Adipose tissue (tissue), 3 donors: Measurements from ENCODE around the gene WIPF2. TPM values are rescaled to one million over a fixed set of nuclear protein-coding genes. Genes with fewer than 3 reads are reported as not detected.

ENCODE experiments used
- H3K27ac ChIP-seq: one replicate; pipeline ENCODE4 v1.5.1; 2013; ENCODE audit warnings: low read depth, low read length
- WGBS, 3 donors: extraction: QIAGEN DNeasy Blood & Tissue Kit; methylation state at CpG; one replicate each; pipeline ENCODE4 v1.1.7; 2013; 5-methylcytosine and 5-hydroxymethylcytosine counted together
- polyA plus RNA-seq, 3 donors: library from polyadenylated mRNA; stranded (reverse); fragments of 200-250 nt; gene quantifications; one replicate each; pipeline ENCODE4 v1.2.3, GENCODE V29; 2013
- donor health status: healthy with polysubstance abuse.
- donor health status: Bipolar disorder and iron deficiency.
- donor health status: healthy.

WIPF2 gene, protein sequence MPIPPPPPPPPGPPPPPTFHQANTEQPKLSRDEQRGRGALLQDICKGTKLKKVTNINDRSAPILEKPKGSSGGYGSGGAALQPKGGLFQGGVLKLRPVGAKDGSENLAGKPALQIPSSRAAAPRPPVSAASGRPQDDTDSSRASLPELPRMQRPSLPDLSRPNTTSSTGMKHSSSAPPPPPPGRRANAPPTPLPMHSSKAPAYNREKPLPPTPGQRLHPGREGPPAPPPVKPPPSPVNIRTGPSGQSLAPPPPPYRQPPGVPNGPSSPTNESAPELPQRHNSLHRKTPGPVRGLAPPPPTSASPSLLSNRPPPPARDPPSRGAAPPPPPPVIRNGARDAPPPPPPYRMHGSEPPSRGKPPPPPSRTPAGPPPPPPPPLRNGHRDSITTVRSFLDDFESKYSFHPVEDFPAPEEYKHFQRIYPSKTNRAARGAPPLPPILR
- 1 to 10 TPM; 6.3 to 9.0 (median 8.0) TPM for polyA plus RNA-seq

DNA sequence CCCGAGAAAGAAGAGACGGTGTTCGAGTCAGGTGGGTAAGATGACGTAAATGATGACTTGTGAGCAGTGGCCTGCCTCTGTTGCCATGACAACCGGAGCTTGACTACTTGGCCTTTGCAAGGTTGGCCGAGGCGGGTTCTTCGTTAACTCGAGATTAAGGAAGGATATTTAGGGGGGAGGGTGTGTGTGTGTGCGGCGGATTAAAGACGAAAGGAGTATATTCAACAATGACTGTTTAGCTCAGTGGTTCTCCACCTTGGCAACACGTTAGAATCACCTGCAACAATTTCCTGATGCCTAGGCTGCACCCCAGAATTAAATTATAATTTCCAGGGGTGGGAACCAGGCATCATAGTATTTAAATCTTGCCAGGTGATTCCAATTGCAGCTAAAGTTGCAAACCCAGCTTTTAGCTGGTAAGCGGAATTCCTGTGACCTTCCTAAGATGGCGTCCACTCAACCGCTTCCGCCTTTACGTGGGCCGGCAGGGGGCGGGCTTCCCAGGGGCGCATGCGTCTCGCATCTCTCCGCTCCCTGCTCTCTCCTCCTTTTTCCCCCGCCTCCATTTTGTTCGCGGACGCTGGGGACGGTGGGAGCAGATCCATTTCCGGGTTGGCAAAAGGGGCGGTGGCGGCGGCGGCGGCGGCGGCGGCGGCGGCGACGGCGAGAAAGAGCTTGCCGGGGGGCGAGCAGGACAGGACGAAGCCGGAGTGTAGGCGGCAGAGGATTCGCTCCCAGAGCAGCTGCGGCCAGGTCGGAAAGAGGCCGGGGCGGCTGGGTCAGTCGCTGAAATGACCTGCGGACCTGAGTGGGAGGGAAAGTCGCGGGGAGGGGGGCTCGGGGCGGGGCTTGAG is at the start of gene WIPF2:
Gene WIPF2, plus strand, starts transcription at position 565 of the 854 bp plus-strand sequence. CDS start 37,156 bp downstream, outside the sequence.
- no peak within 1 kb of the TSS for H3K27ac ChIP-seq
- 1 to 2% (median 1%) methylated on average over 56 to 59 of the region's 59 CpGs for WGBS, 3 donors

DNA sequence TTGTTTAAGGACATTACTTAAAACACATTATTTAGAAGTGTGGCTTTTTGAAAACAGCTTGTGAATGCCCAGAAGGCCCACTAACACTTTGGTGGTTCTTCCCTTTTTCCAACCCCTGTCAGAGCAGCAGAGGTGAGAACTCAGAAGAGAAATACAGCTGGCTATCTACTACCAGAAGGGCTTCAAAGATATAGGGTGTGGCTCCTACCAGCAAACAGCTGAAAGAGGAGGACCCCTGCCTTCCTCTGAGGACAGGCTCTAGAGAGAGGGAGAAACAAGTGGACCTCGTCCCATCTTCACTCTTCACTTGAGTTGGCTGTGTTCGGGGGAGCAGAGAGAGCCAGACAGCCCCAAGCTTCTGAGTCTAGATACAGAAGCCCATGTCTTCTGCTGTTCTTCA is 48.8 kb upstream of the WIPF2 start:
- 72 to 92% (median 92%) methylated on average over 2 of the region's 2 CpGs for WGBS, 3 donors
- H3K27ac ChIP-seq = no peak overlapping the region

DNA sequence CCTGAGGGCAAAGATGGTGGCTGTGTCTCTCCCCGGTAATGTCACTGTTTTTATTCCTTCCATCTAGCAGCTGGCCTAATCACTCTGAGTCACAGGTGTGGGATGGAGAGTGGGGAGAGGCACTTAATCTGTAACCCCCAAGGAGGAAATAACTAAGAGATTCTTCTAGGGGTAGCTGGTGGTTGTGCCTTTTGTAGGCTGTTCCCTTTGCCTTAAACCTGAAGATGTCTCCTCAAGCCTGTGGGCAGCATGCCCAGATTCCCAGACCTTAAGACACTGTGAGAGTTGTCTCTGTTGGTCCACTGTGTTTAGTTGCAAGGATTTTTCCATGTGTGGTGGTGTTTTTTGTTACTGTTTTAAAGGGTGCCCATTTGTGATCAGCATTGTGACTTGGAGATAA is 47.4 kb upstream of the WIPF2 start:
- H3K27ac ChIP-seq = no peak overlapping the region
- 88 to 100% (median 98%) methylated on average over 1 of the region's 1 CpG for WGBS, 3 donors

DNA sequence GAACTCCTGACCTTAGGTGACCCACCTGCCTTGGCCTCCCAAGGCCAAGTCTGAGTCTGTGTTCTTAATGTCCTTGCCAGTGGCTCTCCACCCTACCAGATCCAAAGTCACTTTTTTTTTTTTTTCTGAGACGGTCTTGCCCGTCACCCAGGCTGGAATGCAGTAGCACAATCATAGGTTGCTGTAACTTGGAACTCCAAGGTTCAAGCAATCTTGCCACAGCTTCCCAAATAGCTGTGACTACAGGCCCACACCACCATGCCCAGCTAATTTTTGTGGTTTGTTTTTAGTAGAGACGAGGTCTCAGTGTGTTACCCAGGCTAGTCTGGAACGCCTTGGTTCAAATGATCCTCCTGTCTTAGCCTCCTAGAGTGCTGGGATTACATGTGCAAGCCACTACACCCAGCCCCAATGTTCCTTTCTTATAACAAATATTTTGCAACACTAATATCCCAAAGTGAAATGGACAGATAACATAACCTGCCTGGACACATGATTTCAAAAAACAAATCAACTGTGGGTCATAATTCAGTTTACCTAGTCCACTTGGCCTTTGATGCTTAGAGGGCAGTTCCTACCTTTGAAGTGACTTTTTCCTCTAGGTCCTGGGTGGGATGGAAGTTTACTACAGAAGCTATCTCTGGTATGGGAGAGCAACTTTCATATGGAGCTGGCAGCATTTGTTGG is 45.9 kb upstream of the WIPF2 start:
- no peak overlapping the region for H3K27ac ChIP-seq
- WGBS, 3 donors = 89 to 91% (median 91%) methylated on average over 4 of the region's 4 CpGs

DNA sequence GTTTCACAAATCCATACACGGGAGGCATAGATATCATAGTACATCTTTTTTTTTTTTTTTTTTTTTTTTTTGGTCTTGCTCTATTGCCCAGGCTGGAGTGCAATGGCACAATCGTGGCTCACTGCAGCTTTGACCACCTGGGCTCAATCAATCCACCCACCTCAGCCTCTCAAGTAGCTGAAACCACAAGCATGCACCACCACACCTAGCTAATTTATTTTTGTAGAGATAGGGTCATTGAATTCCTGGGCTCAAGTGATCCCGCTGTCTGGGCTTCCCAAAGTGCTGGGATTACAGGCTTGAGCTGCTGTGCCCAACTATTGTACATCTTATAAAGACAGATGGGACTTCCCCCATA is 45.3 kb upstream of the WIPF2 start:
- no peak overlapping the region for H3K27ac ChIP-seq
- WGBS, 3 donors = 76 to 80% (median 77%) methylated on average over 3 of the region's 3 CpGs

DNA sequence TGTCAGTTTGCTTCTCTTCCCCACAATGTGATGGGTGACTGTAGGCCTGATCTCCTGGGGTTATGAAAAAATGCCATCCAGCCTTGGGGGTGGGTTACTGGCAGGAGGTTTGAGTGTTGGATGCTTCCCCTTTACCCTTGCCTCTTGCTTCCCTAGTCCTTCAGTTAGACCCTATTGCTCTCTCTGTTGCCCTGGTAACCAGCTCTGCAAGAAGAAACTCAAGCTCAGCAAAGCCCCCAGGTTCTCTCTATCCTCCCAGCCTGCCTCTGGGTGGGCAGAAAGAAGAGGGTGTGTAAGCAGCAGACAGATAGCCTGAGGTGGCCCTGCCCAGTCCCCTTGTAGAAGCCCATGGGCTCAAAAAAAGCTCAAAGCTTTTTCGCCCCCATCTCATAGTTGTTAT is 44.6 kb upstream of the WIPF2 start:
- 86 to 100% (median 90%) methylated on average over 1 of the region's 1 CpG for WGBS, 3 donors
- no peak overlapping the region for H3K27ac ChIP-seq

DNA sequence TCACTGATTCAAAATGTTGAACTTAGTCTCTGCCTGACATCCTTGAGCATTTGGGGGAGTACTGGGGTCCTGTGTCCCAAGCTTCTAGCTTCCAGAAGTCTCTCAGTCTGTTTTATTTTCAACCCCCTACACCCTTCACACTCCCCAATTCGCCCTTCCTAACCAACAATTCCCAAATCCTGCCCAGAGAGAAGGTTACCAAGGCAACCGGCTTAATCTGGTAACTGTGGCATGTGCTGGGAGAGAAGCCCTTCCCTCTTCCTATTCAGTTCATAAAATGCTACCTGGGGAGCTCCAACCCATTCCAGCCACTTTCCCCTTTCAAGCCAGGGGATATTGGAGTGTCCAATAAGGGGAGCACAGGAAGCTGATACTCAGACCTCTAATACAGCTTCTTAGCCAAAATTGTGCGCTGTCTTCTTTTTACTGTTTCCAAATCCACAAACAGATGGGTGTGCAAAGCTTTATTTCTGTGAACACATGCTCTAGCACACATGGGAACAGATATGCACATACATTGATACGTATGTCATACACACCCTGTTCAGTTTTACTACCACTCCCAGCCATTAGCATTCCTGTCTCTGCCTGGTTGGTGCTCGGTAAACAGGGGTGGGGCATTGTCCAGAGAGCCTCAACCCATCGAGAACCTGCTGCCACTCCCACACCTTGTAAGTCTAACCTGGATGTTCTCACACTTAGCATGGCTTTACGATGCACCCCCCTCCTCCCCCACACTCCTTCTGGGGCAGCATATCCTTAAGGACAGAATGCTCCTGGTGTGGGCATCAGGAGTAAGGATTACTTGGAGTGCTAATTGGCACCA is 43.0 kb upstream of the WIPF2 start:
- 77 to 90% (median 89%) methylated on average over 7 of the region's 7 CpGs for WGBS, 3 donors
- H3K27ac ChIP-seq = no peak overlapping the region

DNA sequence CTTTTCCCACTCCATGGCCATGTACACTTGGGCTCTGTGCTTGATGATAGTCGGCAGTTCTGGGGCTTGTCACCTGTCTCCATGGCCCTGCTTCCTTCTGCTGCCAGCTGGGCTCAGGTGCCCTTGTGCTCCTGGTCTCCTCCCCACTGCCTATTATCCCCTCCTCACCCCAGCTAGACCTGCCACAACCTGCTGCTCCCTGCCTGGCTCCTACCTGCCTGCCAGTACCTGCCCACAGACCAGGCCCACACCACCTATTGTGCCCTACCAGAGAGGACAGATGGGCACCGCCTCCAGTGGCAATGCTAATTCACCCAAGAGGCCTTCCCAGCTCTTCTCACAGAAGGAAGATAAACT is 42.4 kb upstream of the WIPF2 start:
- no peak overlapping the region for H3K27ac ChIP-seq
- WGBS, 3 donors = 56 to 80% (median 76%) methylated on average over 2 of the region's 2 CpGs

DNA sequence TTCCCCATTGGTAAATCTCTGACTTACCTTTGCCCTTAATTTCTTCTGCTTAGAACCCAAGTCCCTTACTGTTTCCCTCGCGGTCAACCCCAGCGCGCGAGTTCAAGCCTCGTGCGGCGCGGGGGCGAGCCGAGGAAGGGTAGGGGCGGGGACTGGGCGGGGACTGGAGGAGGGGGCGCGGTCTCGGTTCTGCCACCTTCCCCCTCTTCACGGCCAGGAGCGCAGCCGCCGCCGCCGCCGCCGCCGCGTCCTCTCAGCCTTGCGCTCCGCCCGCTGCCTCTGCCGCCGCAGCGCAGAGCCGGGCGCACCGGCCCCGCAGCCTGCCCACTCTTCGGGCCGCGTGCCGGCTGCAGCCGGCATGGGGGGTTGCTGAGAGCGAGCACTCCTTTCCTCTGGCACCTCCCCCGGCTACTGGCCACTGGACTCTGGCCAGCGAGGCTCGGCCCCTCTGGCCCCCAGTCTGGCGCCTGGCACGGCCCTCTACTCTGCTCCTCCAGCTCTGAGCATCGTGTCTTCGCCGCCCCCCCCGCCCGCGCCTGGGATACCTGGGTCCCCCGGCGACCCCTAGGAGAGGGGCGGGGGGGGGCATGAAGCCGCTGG is 41.7 kb upstream of the WIPF2 start, which contains the start of gene RAPGEFL1:
Gene RAPGEFL1, plus strand, starts transcription at position 196 of the 600 bp plus-strand sequence. Its CDS starts 392 bp downstream, at position 588.
- WGBS, 3 donors = 0 to 2% (median 1%) methylated on average over 47 to 57 of the region's 57 CpGs
- H3K27ac ChIP-seq = no peak within 1 kb of the TSS

DNA sequence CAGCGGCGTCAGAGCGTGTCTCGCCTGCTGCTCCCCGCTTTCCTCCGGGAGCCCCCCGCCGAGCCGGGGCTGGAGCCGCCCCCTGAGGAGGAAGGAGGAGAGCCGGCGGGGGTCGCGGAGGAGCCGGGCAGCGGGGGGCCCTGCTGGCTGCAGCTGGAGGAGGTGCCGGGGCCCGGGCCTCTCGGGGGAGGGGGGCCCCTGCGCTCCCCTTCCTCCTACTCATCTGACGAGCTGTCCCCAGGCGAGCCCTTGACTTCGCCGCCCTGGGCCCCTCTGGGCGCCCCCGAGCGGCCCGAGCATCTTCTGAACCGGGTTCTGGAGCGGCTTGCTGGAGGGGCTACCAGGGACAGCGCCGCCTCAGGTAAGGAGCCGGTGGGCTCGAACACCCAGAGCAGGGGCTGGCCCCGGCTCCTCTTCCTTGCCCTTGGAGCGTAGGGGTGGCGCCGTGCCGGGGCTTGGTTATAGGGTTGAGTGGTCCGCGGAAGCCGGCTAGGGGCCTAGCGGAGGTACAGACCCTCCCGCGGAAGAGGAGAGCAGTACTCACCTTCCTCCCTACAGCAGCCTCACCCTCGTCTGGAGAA is 41.0 kb upstream of the WIPF2 start:
- WGBS, 3 donors = 39 to 62% (median 54%) methylated on average over 29 to 46 of the region's 46 CpGs
- no peak overlapping the region for H3K27ac ChIP-seq

DNA sequence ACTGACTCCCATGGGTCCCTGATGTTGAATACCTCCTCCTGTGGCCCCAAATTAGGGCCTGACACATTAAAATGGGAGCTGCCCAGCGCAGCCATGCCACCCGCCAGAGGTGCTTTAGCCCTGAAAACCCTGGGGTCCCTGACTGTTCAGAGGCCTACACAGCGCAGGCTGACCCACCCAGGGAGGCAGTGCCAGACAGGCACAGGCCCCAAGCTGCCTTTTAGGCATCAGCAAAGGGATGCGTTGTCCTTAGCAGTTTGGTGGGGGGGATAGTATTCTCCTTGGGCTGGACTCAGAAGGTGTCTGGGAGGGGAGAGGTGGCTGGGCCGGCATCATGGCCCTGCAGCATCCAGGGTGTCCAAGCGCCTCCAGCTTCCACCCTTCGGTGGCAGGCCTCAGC is 40.4 kb upstream of the WIPF2 start:
- H3K27ac ChIP-seq = no peak overlapping the region
- 93 to 97% (median 93%) methylated on average over 7 of the region's 7 CpGs for WGBS, 3 donors

DNA sequence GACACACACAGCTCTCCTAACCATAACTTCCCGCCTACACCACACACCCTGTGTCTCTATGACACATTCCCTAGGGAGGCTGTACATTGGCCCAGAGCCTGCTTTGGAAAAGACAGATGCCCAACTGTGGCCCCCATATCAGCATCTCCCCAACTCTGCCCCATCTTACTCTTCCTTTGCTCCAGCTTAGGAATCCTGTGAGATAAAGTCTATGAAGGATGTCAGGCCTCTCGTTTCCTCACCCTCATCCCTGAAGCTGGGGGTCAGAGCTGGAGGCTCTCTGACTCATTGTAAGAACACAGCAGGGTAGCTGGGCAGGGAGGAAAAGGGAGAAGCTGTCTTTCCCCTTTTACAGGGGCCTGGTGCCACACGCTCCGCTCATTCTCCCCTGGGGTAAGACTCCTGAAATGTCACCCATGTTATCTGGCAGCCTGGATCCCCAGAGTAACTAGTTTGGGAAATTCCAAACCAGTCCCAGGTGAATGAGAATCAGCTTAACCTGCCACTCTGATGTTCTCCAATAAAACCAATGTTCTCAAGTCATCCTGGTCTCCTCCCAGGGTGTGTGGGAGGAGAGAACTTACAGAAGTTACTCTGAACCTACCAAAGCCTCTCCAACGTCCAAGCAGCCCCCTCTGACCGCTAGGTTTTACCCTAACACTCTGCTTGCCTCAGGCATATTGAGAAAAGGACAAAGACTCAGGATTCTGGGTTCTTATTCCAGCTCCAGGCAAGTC is 39.0 kb upstream of the WIPF2 start:
- WGBS, 3 donors = 71 to 84% (median 79%) methylated on average over 6 of the region's 6 CpGs
- no peak overlapping the region for H3K27ac ChIP-seq

DNA sequence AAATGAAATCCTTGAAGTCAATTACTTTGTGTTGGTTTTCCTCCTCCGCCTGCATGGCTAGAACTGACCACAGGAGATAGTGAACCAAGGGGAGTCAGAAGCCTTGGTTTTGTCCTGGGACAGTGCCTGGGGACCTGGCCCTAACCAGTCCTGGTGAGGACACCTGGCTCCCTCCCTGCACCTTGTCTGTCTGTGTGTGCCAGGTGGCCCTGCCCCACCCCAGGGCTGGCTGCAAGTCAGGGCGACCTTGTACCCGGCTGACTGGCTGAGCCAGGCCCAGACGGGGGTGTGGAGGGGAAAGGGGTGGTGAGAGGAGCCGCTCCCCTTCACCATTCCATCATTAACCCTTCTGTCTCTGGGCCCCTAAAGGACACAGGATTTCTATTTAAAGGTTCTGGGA is 38.4 kb upstream of the WIPF2 start:
- 27 to 77% (median 59%) methylated on average over 5 of the region's 5 CpGs for WGBS, 3 donors
- no peak overlapping the region for H3K27ac ChIP-seq

DNA sequence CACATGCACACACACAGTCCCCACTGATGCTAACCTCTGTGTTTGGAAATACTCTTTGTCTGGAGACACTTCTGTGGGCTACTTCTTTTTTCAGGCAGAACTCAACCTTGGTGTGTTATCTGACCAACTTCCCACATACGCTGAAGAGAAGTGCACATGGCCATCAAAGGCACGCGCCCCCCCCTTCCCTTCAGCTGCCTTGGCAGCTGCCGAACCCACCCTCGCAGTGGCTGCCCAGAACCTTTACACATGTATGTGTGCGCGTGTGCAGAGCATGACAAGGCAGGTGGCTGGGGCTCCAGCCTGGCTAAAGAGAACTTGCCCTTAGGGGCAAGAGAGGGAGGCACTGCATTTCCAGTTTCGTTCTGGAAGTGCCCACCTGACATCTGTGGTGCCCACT is 37.9 kb upstream of the WIPF2 start:
- 51 to 81% (median 80%) methylated on average over 8 of the region's 8 CpGs for WGBS, 3 donors
- H3K27ac ChIP-seq = no peak overlapping the region

DNA sequence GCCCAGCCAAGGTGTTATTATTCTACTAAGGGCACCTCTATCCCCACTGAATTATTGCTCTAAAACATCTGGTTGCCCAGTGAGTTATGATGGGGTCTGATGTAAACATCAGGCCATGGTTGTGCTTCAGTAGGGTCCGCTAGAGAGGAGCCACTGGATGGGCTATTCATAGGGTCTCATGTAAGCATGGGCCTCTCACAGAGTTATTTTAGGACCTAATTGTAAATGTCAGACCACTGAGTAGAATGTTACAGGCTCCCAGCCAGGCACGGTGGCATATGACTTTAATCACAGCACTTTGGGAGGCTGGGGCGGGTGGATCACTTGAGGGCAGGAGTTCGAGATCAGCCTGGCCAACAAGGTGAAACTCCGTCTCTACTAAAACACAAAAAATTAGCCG is 36.5 kb upstream of the WIPF2 start:
- WGBS, 3 donors = 90 to 96% (median 94%) methylated on average over 6 of the region's 6 CpGs
- H3K27ac ChIP-seq = no peak overlapping the region

DNA sequence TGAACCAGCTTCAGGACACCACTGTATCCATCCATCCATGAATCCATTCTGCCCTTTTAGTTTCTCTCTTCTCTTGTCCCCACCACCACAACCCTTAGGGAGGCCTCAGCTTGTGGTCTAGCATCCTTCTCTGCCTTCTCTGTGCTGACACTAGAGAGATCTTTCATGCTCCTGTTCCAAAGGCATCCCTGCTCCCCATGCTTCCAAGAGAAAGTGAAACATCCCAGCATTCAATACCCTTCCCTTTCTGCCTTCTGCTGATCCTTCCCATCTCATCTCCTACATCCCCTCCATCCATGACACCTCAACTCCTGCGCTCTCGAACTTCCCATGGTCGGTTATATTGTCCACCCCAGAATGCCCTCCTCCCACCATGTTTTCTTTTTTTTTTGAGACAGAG is 31.9 kb upstream of the WIPF2 start:
- WGBS, 3 donors = 91 to 95% (median 91%) methylated on average over 3 of the region's 3 CpGs
- no peak overlapping the region for H3K27ac ChIP-seq

DNA sequence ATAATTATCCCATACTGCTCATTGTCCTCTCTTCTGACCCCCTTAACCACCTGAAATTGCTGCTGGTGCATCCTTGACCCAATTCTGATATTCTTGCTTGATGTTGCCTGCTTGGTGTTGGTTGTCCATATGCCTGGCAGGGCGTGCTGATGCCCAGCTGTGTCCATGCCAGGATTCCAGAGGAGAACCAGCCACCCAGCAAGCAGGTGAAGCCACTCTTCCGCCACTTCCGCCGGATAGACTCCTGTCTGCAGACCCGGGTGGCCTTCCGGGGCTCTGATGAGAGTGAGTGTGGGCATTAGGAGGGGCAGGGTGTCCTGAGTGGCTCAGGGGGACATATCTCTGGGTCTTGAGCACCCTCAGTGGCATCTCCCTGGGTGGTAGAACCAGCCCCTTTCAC is 30.4 kb upstream of the WIPF2 start:
- H3K27ac ChIP-seq = no peak overlapping the region
- 92 to 98% (median 94%) methylated on average over 6 of the region's 6 CpGs for WGBS, 3 donors
